ENCODE data around the gene CNDP1. TPM values are rescaled to one million over a fixed set of nuclear protein-coding genes. Genes with fewer than 3 reads are reported as not detected.

CNDP1 gene
- total and polyA plus RNA-seq, 2 donors (not counting 1 experiment from before 2014, with no cell fraction given): 0.19 to 0.57 TPM

- H3K4me2 ChIP-seq (replicated peaks; ENCODE audit: low read depth, low read length, poor library complexity, severe bottlenecking): no peak overlapping the region
- H3K9me3 ChIP-seq (ENCODE audit: control extremely low read depth in 1 of 3, control insufficient read depth in 2 of 3, insufficient read depth in 1 of 3, low read length in 2 of 3): no peaks in the 10 kb centered on the region
- ATAC-seq (ENCODE audit: low read depth) (no peak), DNase-seq (no peak)
- H3K27ac ChIP-seq (ENCODE audit: low read length in 2 of 2): no peak overlapping the region
- CTCF ChIA-PET: no interaction called here
- H3K27me3 ChIP-seq (replicated peaks in 1 of 4; ENCODE audit: control extremely low read depth in 1 of 4, control insufficient read depth in 3 of 4, insufficient read depth in 4 of 4, low read length in 3 of 4): no peaks in the 10 kb centered on the region
- no peaks in the 10 kb centered on the region for H3K4me1 ChIP-seq (ENCODE audit: control insufficient read depth in 2 of 2, insufficient read depth in 2 of 2, low read length in 2 of 2)
- H3K4me3 Mint-ChIP-seq: no peak overlapping the region
- TF ChIP-seq, protein P1, sequence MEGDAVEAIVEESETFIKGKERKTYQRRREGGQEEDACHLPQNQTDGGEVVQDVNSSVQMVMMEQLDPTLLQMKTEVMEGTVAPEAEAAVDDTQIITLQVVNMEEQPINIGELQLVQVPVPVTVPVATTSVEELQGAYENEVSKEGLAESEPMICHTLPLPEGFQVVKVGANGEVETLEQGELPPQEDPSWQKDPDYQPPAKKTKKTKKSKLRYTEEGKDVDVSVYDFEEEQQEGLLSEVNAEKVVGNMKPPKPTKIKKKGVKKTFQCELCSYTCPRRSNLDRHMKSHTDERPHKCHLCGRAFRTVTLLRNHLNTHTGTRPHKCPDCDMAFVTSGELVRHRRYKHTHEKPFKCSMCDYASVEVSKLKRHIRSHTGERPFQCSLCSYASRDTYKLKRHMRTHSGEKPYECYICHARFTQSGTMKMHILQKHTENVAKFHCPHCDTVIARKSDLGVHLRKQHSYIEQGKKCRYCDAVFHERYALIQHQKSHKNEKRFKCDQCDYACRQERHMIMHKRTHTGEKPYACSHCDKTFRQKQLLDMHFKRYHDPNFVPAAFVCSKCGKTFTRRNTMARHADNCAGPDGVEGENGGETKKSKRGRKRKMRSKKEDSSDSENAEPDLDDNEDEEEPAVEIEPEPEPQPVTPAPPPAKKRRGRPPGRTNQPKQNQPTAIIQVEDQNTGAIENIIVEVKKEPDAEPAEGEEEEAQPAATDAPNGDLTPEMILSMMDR (IDR thresholded peaks at IDR 0.05): no peak
- no peak for TF ChIP-seq EZH2 (IDR thresholded peaks at IDR 0.05; ENCODE audit: borderline replicate concordance, insufficient read depth, low read depth, low read length, poor library complexity, severe bottlenecking)
- no peaks in the 10 kb centered on the region for H3K9me3 Mint-ChIP-seq (ENCODE audit: insufficient read depth)
- POLR2A ChIA-PET: no interaction called here
- no peak overlapping the region for H3K4me3 ChIP-seq (ENCODE audit: control extremely low read depth in 1 of 5, extremely low read depth in 1 of 5, insufficient read depth in 1 of 5, low read depth in 2 of 5, low read length in 4 of 5)
- H3K9ac ChIP-seq (ENCODE audit: low read length): no peak overlapping the region
- H4K20me1 ChIP-seq (ENCODE audit: control insufficient read depth, insufficient read depth, low read length, poor library complexity, severe bottlenecking): no peaks in the 10 kb centered on the region
- H3K36me3 ChIP-seq (replicated peaks in 1 of 2; ENCODE audit: control extremely low read depth in 1 of 2, control insufficient read depth in 1 of 2, extremely low read depth in 1 of 2, insufficient read depth in 2 of 2, low read length in 1 of 2): no peaks in the 10 kb centered on the region
- WGBS (ENCODE audit: insufficient coverage): no CpG with 5 or more reads among the region's 4 CpGs
- intact Hi-C loops (cut with micrococcal nuclease): no loop called here
- no peak overlapping the region for H3K27ac Mint-ChIP-seq
- no peaks in the 10 kb centered on the region for H3K4me1 Mint-ChIP-seq
- H2AFZ ChIP-seq (ENCODE audit: insufficient read depth, low read depth, low read length, poor library complexity, severe bottlenecking): no peak overlapping the region
- H3K27me3 Mint-ChIP-seq: peaks cover 19% of the 10 kb centered on the region
- no peaks in the 10 kb centered on the region for H3K79me2 ChIP-seq (ENCODE audit: control insufficient read depth, insufficient read depth, low read length)
Measured at GRCh38 chr18:74558096-74558495, 23.8 kb downstream of the CNDP1 start.

GRCh38 chr18:74562131-74562730, 27.9 kb downstream of the CNDP1 start:
- no peak overlapping the region for H2AFZ ChIP-seq (ENCODE audit: insufficient read depth, low read depth, low read length, poor library complexity, severe bottlenecking)
- H3K36me3 ChIP-seq (replicated peaks in 1 of 2; ENCODE audit: control extremely low read depth in 1 of 2, control insufficient read depth in 1 of 2, extremely low read depth in 1 of 2, insufficient read depth in 2 of 2, low read length in 1 of 2): no peaks in the 10 kb centered on the region
- peaks cover 6% of the 10 kb centered on the region for H3K9me3 Mint-ChIP-seq (ENCODE audit: insufficient read depth)
- no peaks in the 10 kb centered on the region for H3K4me1 ChIP-seq (ENCODE audit: control insufficient read depth in 2 of 2, insufficient read depth in 2 of 2, low read length in 2 of 2)
- H3K4me3 Mint-ChIP-seq: no peak overlapping the region
- peaks cover 8% of the 10 kb centered on the region for H3K27me3 Mint-ChIP-seq
- H3K9ac ChIP-seq (ENCODE audit: low read length): no peak overlapping the region
- H3K79me2 ChIP-seq (ENCODE audit: control insufficient read depth, insufficient read depth, low read length): no peaks in the 10 kb centered on the region
- no peak overlapping the region for H3K27ac Mint-ChIP-seq
- no peaks in the 10 kb centered on the region for H3K4me1 Mint-ChIP-seq
- no peak for DNase-seq
- no peaks in the 10 kb centered on the region for H4K20me1 ChIP-seq (ENCODE audit: control insufficient read depth, insufficient read depth, low read length, poor library complexity, severe bottlenecking)
- TF ChIP-seq EZH2 (IDR thresholded peaks at IDR 0.05; ENCODE audit: borderline replicate concordance, insufficient read depth, low read depth, low read length, poor library complexity, severe bottlenecking): no peak
- TF ChIP-seq, protein P1 (IDR thresholded peaks at IDR 0.05): no peak
- H3K27me3 ChIP-seq (replicated peaks in 1 of 4; ENCODE audit: control extremely low read depth in 1 of 4, control insufficient read depth in 3 of 4, insufficient read depth in 4 of 4, low read length in 3 of 4): no peaks in the 10 kb centered on the region
- no peak overlapping the region for H3K27ac ChIP-seq (ENCODE audit: low read length in 2 of 2)
- intact Hi-C loops (cut with micrococcal nuclease): no loop called here
- no peak for ATAC-seq (ENCODE audit: low read depth)
- no peak overlapping the region for H3K4me2 ChIP-seq (replicated peaks; ENCODE audit: low read depth, low read length, poor library complexity, severe bottlenecking)
- no peak overlapping the region for H3K4me3 ChIP-seq (ENCODE audit: control extremely low read depth in 1 of 5, extremely low read depth in 1 of 5, insufficient read depth in 1 of 5, low read depth in 2 of 5, low read length in 4 of 5)
- ChIA-PET CTCF (no interaction called here), POLR2A (no interaction called here)
- WGBS (ENCODE audit: insufficient coverage): 91% methylated on average over 4 of the region's 4 CpGs
- peaks cover 1 to 8% (median 3%) of the 10 kb centered on the region in 3 donors for H3K9me3 ChIP-seq (ENCODE audit: control extremely low read depth in 1 of 3, control insufficient read depth in 2 of 3, insufficient read depth in 1 of 3, low read length in 2 of 3)

Data from B cell (primary cell).